Hematopoietic multipotent progenitor cell treated with erythropoietin and hydrocortisone succinate and interleukin-3 and kit ligand, for 4 days (in vitro differentiated cells): ENCODE results near the gene CLK3.
"Not testable (repeated sequence)": the region's sequence is repeated elsewhere in the genome, so short reads cannot be mapped to it uniquely, and the experiment has no call there.

ENCODE experiments used
- DNase-seq: peaks from one replicate; pipeline ENCODE4 v3.0.0-alpha.2; 2015

CLK3 gene

DNA sequence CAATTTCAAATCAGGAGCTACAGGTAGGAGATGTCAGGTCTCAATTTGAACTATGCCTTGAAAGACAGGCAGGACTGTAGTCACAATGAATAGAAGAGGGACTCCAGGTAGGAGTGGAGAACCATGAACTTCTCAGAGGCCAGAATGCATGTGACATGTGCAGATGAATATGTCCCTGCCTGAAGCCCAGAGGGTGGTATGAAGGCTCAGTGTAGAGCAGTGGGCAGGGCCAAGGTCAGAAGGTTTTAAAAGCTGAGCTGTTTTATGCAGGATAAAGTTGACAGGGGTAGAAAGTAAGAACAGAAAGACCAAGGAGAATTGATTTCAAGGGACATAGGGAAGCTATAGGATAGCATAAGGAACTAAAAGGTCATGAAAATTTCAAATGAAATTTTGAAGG lies 30.8 kb downstream of the CLK3 start:
- no peak for DNase-seq

DNA sequence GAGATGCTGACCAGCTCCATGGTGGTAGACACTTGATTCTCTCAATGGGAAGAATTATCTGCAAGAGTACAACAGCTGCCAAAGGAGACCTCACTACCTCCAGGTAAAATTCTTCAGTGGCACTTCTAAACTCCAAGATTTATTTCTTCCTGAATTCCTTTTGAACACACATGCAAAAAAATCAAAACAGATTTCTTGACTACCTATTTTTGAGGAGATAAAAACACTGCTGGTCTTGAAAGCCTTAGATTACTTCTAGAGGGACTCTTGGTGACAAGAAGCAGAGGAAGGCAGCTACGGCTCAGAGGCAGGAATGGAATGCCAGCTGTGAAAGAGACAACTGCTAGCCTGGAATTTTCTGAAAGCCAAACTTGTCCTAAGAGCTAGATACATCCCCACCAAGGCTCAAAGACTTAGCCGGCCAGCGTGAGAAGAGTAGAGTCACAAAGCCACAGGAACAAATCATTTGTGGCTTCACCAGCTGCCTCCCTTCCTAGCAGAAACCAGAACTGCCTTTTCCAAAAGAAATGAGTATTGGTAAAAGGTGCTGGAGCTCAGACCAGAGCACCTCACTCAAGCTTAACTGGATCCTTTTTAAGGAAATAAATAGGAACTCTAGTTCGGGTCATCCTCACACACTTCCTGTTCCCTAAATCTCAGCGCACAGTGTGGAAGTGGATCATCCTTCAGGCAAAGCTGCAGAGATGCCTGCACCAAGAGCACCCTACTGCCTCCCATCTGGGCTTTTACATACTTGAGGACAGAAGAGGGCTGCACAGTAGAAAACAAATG lies 32.6 kb downstream of the CLK3 start:
- no peak for DNase-seq

DNA sequence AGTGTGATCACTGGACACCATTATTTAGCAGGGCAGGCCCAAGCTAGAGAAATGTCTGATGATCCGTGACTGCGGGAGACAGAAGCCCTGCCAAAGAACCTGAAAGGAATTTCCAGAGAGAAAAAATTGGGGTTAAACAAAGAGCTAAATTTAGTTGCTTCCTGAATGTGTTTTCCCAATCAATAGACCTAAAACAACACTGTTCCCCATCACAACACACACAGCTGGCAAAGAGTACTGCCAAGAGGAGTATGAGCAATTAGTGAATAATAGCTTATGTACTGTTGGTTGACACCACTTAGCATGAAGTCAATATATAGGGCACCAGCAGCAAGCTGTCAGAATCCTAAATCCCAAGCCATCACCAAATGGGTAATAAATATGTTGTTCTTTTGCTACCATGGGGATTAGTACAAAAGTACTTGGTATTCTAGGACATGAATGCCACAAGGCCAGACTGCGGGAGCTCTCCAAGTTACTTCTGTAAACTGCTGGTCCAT lies 35.7 kb downstream of the CLK3 start:
- DNase-seq = no peak

DNA sequence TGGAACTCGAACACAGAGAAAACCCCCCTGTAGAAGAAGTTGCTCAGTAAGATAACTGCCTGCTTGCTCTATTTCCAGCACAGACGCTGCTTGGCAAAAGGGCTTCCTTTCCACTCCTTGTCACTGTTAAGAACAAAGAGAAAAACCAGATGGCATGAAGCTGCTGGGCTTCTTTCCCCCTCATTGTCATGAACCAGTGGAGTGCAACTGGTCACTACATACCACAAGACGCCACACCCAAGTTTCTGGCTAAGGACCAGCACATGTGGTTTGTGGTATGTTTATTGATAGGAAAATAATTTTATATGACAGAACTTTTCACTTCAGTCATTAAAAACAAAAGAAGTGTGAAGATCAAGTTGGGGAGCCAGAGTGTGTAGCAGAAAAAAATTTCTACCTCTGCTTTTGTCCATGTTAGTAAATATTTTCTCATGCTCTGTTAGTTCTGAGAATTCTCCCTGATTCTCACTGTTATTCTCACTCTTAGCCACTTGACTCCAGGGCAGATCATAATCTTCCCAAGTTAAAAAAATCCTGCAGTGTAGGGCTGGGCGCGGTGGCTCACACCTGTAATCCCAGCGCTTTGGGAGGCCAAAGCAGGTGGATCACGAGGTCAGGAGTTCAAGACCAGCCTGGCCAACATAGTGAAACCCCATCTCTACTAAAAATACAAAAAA lies 37.9 kb downstream of the CLK3 start:
- DNase-seq = peak; percentile 95

DNA sequence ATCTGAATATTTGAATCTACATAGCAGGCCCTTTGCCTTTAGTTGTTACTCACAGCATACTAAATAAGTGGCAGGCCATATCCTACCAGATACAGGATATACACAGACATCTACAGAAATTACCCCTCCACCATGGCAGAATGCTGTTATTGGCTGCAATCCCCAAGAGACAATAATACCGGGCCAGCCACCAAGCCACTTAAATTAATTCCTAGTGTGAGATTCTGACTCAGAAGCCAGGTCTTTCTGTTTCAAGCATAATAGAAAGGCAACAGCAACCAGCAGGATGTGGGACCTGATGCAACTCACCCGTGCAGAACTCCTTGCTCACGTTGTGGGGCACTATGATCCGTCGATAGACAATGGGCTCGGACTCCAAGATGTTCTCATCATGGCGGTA lies 39.8 kb downstream of the CLK3 start:
- no peak for DNase-seq

DNA sequence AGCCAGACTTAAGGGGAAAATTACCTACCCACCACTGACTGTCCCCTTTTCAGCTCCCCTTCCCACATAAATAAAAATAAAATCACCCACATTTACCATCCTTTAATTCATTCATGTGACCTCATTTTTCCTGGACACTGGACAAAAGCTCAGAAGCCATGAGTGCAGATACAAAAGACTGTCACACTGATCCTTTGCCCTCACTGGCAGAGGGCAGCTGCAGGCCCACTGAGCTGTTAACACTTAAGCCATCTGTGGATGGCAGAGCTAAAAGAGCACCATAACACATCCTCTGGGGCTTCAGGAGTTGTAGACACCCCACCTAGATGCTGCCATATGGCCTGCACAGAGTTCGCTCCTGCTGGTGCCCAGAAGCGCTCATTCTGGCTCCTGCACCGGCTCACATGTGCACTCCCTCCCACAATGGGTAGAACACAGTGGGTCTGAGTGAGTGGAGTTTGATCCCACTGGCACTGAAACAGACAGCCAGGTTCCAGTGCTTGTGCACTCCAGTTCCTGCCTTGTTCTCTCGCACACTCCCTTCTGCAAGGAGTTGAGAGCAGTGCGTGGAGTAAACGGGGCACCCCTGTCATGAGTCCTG lies 41.4 kb downstream of the CLK3 start:
- DNase-seq = no peak

DNA sequence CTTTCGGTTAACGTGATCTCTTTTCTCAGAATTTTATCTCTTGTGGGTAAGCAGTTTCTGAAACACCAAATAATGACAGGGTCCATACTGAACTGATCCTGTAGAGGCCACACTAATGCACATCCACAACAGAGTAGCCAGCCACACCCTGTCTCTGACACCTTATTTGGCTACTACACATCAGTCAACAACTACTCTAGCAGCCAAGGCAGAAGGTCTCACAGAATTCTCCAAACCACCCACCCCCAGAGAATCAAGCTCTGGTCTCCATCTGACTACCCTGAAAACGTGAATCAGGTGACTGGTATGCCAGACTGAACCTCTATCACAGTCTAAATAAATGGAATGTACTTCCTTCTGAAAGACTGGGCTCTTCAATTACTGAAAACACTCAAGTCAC lies 42.2 kb downstream of the CLK3 start:
- DNase-seq = peak; percentile 37

DNA sequence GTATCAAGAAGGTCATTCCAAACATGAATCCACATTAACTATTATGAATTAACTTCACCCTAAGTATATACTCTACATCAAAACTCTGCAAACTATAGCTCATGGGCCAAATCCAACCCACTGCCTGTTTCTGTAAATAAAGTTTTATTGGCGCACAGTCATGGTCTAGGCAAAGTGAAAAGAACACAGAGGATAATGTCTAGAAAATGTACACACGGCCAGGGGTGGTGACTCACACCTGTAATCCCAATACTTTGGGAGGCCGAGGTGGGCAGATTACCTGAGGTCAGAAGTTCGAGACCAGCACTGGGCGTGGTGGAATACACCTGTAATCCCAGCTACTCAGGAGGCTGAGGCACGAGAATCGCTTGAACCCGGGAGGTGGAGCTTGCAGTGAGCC lies 45.6 kb downstream of the CLK3 start:
- not testable (repeated sequence) for DNase-seq

DNA sequence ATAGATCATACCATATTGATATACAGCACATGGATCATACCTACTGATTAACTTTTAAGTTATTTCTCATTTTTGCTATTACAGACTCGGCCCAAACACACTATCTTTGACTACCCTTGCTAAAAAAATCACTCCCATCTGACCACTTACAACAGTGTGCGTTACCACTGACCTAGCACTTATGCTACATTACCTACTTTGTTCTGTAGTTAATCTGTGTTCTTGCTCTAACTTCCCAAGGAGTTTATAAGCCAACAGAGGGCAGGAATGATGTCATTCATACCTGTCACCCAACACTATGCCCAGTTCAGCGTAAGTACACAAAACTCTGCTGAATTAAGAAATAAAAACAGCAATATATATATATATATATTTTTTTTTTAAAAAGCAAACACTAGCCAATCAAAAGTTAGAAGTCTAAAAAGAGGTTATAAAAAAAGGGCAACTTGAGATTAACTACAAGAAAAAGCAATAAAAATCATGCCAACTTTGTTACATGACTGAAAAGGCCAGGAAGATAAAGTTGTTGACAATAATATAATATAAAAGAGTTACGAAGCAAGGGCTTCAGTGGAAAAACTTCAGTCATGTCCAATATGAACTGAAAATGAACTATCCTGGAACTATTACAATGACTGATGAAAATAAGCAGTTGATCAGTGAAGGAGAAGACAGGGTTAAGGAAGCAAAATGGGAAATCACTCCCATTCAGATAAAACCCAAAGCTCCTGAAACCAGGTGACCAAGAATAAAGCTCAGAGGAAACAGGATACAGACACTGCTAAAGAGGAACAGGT lies 46.6 kb downstream of the CLK3 start:
- no peak for DNase-seq

DNA sequence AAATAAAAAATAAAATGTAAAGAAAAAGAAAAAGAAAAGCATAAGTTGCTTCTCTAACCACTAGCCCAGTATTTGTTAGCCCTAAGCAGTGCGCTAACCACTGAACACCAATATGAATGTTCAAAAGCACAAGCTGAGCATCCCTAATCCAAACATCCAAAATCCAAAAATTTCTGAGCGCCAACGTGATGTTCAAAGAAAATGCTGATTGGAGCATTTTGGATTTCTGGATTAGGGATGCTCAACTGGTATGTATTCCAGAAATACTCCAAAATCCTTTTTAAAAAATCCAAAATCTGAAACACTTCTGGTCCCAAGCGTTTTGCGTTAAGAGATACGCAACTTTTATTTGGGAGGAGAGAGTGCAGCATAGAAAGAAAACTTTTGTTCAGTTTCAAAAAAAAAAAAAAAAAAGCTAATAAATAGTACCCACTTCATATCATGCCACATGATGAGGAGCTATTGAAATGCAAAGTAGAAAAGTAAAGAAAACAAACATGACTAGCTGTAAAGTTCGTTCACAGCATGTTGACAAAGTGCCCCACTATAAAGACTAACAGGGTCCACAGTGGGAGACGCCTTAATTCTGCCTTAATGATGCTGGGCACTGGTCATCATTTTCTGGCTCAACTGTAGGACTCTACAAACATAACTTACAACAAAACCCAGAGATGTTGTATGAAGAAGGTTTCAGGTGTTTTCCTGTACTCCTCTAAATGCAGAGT lies 47.8 kb downstream of the CLK3 start:
- no peak for DNase-seq

DNA sequence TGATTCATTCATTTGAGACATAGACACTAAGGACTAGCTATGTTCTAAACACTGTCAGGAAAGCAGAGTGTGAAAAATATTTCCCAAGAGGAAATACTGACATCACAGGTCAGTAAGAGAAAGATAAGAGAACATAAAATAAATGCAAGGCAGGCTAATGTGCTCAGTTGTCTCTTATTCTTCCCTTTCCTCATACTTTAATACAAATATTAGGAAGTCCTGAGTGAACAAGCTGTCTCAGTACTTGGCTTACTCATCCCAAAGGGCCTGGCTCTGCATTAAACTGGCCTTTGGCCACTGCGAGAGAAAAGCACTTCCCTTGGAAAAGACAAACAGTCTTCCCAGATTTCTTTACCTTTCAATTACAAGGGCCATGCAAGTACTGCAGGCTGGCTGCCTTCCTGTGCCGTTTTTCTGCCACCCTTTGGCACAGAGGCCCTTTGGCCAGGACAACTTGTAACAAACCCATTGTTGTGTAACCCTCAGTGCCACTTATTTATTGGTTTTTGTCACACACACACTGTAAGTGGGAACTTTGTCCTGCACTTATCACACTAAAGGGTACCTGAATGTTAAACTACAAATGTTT lies 48.5 kb downstream of the CLK3 start:
- no peak for DNase-seq

DNA sequence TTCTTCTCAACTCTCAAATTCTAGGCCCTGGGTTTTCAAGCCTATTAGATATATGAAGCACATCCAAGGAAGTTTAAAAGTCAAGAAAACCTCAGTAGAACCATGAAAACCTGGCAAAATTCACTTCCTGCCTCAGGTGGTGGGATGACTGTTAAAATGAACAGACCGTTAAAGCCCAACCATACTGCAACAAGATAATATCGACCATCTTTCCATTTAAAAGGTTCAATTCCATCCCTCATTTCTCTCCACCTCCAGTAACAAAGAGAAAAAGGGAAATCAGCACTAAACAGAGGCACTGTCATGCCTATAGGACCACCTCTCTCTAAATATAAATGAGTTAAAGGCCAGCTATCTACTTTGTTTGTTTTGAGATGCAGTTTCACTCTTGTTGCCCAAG lies 49.0 kb downstream of the CLK3 start:
- DNase-seq = no peak

DNA sequence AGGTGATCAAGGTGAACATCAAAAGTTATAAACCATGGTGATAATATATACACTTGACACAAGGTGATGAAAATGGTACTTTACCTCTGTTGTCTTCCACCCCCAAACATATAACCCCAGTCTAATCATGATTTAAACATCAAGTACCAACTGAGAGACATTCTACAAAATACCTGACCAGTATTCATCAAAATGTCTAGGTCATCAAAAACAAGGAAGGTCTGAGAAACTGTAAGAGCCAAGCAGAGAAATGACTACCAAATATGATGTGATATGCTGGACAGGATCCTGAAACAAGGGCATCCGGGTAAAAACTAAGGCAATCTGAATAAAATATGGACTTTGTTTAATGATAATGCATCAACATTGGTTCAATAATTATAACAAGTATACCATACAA lies 52.3 kb downstream of the CLK3 start:
- no peak for DNase-seq

DNA sequence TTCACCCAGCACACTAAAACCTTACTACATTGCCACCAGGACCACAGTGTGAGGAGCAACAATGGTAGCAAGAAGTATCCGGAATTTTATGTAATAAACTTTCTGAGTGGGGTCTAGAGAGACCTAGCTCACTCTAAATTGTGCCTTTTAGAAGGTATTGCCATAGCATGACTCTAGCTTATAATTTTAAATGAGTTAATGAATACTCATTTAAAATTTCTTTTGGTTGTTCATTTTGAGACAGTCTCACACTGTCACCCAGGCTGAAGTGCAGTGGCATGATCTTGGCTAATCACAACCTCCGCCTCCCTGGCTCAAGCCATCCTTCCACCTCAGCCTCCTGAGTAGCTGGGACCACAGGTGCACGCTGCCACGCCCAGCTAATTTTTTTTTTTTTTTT lies 54.0 kb downstream of the CLK3 start:
- DNase-seq = no peak

DNA sequence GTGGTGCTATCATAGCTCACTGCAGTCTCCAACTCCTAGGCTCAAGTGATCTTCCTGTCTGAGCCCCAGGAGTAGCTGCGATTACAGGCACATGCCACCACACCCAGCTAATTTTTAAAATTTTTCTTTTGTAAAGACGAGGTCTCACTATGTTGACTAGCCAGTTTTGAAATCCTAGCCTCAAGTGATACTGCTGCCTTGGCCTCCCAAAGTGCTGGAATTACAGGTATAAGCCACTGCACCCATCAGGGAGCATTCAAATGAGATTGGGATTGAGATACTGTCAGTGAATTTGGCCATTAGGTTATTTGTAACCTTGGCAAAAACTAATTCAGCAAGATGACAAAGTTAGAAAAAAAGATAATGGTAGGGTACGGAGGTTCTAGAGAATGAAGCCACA lies 58.5 kb downstream of the CLK3 start:
- DNase-seq = no peak

DNA sequence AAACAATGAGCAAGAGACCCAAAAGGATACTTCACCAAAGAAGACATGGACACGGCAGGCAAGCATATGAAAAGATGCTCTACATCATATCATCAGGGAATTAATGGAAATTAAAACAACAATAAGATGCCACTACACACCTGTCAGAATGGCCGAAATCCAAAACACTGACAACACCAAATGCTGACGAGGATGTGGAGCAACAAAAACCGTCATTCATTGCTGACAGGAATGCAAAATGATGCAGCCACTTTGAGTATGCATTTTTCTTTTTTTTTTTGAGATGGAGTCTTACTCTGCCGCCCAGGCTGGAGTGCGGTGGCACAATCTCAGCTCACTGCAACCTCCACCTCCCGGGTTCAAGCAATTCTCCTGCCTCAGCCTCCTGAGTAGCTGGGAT lies 61.2 kb downstream of the CLK3 start:
- no peak for DNase-seq
